H9 (cell line): Measurements from ENCODE around the gene SLC17A5. TPM values are rescaled to one million over a fixed set of nuclear protein-coding genes. Genes with fewer than 3 reads are reported as not detected.

Source experiments
- DNase-seq: peaks from one replicate; pipeline ENCODE4 v3.0.0-alpha.2; 2017
- H2AFZ ChIP-seq: one replicate; pipeline ENCODE4 v1.6.1; 2013; ENCODE audit warnings: mild to moderate bottlenecking, low read length, control low read depth, moderate library complexity
- H2AK5ac ChIP-seq: 2 replicates; pipeline ENCODE4 v1.6.1; 2013; ENCODE audit warnings: low read length, control low read depth, mixed read lengths; ENCODE audit not compliant: insufficient read length
- H2BK120ac ChIP-seq: one replicate; pipeline ENCODE4 v1.6.1; 2013; ENCODE audit warnings: low read depth, mild to moderate bottlenecking, low read length, control low read depth, inconsistent platforms; ENCODE audit not compliant: poor library complexity, severe bottlenecking
- H2BK12ac ChIP-seq: 2 replicates; pipeline ENCODE4 v1.6.1; 2013; ENCODE audit warnings: low read length, control low read depth, mixed read lengths, low read depth; ENCODE audit not compliant: insufficient read length
- H2BK15ac ChIP-seq: 2 replicates; pipeline ENCODE4 v1.6.1; 2013; ENCODE audit warnings: low read depth, low read length, control low read depth
- H2BK20ac ChIP-seq: one replicate; pipeline ENCODE4 v1.6.1; 2013; ENCODE audit warnings: low read depth, mild to moderate bottlenecking, low read length, control low read depth, inconsistent platforms; ENCODE audit not compliant: poor library complexity, severe bottlenecking
- H2BK5ac ChIP-seq: 2 replicates; pipeline ENCODE4 v1.6.1; 2013; ENCODE audit warnings: low read length, control low read depth, mixed read lengths; ENCODE audit not compliant: insufficient read length
- H3K14ac ChIP-seq: 2 replicates; pipeline ENCODE4 v1.6.1; 2013; ENCODE audit warnings: low read length, control low read depth; ENCODE audit not compliant: insufficient read depth
- H3K18ac ChIP-seq: 2 replicates; pipeline ENCODE4 v1.6.1; 2013; ENCODE audit warnings: low read depth, mild to moderate bottlenecking, mixed read lengths, low read length, control low read depth; ENCODE audit not compliant: insufficient read length
- H3K23ac ChIP-seq: 2 replicates; pipeline ENCODE4 v1.6.1; 2013; ENCODE audit warnings: low read length, control low read depth, mixed read lengths, low read depth; ENCODE audit not compliant: insufficient read length
- H3K23me2 ChIP-seq: 2 replicates; pipeline ENCODE4 v1.6.1; 2013; ENCODE audit warnings: low read depth, mild to moderate bottlenecking, mixed read lengths, low read length, control low read depth; ENCODE audit not compliant: insufficient read length, poor library complexity, severe bottlenecking
- H3K27ac ChIP-seq: 2 replicates; pipeline ENCODE4 v1.5.1; 2013; ENCODE audit warnings: low read length, control low read depth, mixed read lengths, low read depth; ENCODE audit not compliant: insufficient read length
- H3K27me3 ChIP-seq: 2 replicates; pipeline ENCODE4 v1.6.1; 2013; ENCODE audit warnings: low read length, control low read depth, inconsistent platforms; ENCODE audit not compliant: insufficient read depth
- H3K4ac ChIP-seq: 2 replicates; pipeline ENCODE4 v1.6.1; 2013; ENCODE audit warnings: low read depth, mild to moderate bottlenecking, control low read depth, inconsistent platforms, low read length, moderate library complexity
- H3K4me1 ChIP-seq: 2 replicates; pipeline ENCODE4 v1.6.1; 2013; ENCODE audit warnings: low read length, control low read depth, inconsistent platforms; ENCODE audit not compliant: insufficient read depth
- H3K4me2 ChIP-seq: 2 replicates; pipeline ENCODE4 v1.6.1; 2013; ENCODE audit warnings: low read length, control low read depth, mixed read lengths; ENCODE audit not compliant: insufficient read length, insufficient read depth
- H3K56ac ChIP-seq: 2 replicates; pipeline ENCODE4 v1.6.1; 2013; ENCODE audit warnings: low read depth, mild to moderate bottlenecking, mixed read lengths, low read length, control low read depth; ENCODE audit not compliant: insufficient read length
- H3K79me1 ChIP-seq: 2 replicates; pipeline ENCODE4 v1.6.1; 2013; ENCODE audit warnings: low read depth, mild to moderate bottlenecking, moderate library complexity, low read length, control low read depth, inconsistent platforms; ENCODE audit not compliant: insufficient read depth, poor library complexity, severe bottlenecking
- H3K79me2 ChIP-seq: 2 replicates; pipeline ENCODE4 v1.6.1; 2013; ENCODE audit warnings: low read length, control low read depth, inconsistent platforms; ENCODE audit not compliant: insufficient read depth
- H3K9ac ChIP-seq: 2 replicates; pipeline ENCODE4 v1.6.1; 2013; ENCODE audit warnings: low read length, control low read depth, mixed read lengths; ENCODE audit not compliant: insufficient read length; ENCODE audit errors: extremely low read depth
- H3K9me3 ChIP-seq: one replicate; pipeline ENCODE4 v1.6.1; 2013; ENCODE audit warnings: low read depth, low read length, inconsistent platforms; ENCODE audit not compliant: control insufficient read depth
- H3T11ph ChIP-seq: one replicate; pipeline ENCODE4 v1.6.1; 2013; ENCODE audit warnings: mild to moderate bottlenecking, low read length, control low read depth, inconsistent platforms
- H4K20me1 ChIP-seq: one replicate; pipeline ENCODE4 v1.6.1; 2013; ENCODE audit not compliant: control insufficient read depth, insufficient read length, insufficient read depth
- H4K5ac ChIP-seq: 2 replicates; pipeline ENCODE4 v1.6.1; 2013; ENCODE audit warnings: low read depth, mild to moderate bottlenecking, mixed read lengths, low read length, control low read depth; ENCODE audit not compliant: insufficient read length
- H4K8ac ChIP-seq: replicated peaks from 2 replicates; pipeline ENCODE4 v1.6.1; 2013; ENCODE audit warnings: low read length, control low read depth, mixed read lengths, low read depth; ENCODE audit not compliant: insufficient read length
- H4K91ac ChIP-seq: 2 replicates; pipeline ENCODE4 v1.6.1; 2013; ENCODE audit warnings: low read depth, mild to moderate bottlenecking, moderate library complexity, mixed read lengths, low read length, control low read depth; ENCODE audit not compliant: insufficient read length
- H3K27ac Mint-ChIP-seq, 3 experiments: 2 replicates in 2 of 3; 3 replicates in 1 of 3; pipeline ENCODE4 v1.8.0; 2020 to 2021; ENCODE audit warnings: mixed read lengths in 3 of 3, mild to moderate bottlenecking in 1 of 3, moderate library complexity in 1 of 3
- H3K27me3 Mint-ChIP-seq: 2 replicates; pipeline ENCODE4 v1.8.0; 2021; ENCODE audit warnings: low read depth, mild to moderate bottlenecking, moderate library complexity, mixed read lengths
- H3K36me3 Mint-ChIP-seq, 3 experiments: 2 replicates in 2 of 3; 3 replicates in 1 of 3; pipeline ENCODE4 v1.8.0; 2020 to 2021; ENCODE audit warnings: low read depth in 3 of 3, mixed read lengths in 3 of 3; ENCODE audit not compliant: insufficient read depth in 1 of 3
- H3K4me1 Mint-ChIP-seq, 2 experiments: 2 replicates each; pipeline ENCODE4 v1.8.0; 2020; ENCODE audit warnings: mixed read lengths in 2 of 2
- H3K4me3 Mint-ChIP-seq, 2 experiments: 2 replicates in 1 of 2; 3 replicates in 1 of 2; pipeline ENCODE4 v1.8.0; 2020 to 2021; ENCODE audit warnings: mild to moderate bottlenecking in 2 of 2, mixed read lengths in 2 of 2, moderate library complexity in 1 of 2
- H3K9me3 Mint-ChIP-seq, 2 experiments: 2 replicates in 1 of 2; 3 replicates in 1 of 2; pipeline ENCODE4 v1.8.0; 2020; ENCODE audit warnings: mild to moderate bottlenecking in 2 of 2, mixed read lengths in 2 of 2, moderate library complexity in 1 of 2
- WGBS: extraction: QIAGEN DNeasy Blood & Tissue Kit; methylation state at CpG from one replicate; pipeline ENCODE4 v1.1.7; 2013; ENCODE audit warnings: missing lambda C conversion rate, low lambda C conversion rate, mixed read lengths; ENCODE audit not compliant: insufficient read length; ENCODE audit errors: extremely low coverage; 5-methylcytosine and 5-hydroxymethylcytosine counted together
- total RNA-seq: library from RNA; stranded (reverse); gene quantifications from 2 replicates; pipeline ENCODE4 v1.2.1, GENCODE V29; 2021
- TF ChIP-seq, protein P1 (sequence below): fragments of 200-600 bp; sonication (generic); conservative IDR thresholded peaks from 3 replicates; pipeline ENCODE4 v1.8.0; 2021; ENCODE audit warnings: antibody characterized with exemption, mild to moderate bottlenecking

Gene SLC17A5
- total RNA-seq, 1 experiment from 2014 or later, result 8.9 TPM

DNA sequence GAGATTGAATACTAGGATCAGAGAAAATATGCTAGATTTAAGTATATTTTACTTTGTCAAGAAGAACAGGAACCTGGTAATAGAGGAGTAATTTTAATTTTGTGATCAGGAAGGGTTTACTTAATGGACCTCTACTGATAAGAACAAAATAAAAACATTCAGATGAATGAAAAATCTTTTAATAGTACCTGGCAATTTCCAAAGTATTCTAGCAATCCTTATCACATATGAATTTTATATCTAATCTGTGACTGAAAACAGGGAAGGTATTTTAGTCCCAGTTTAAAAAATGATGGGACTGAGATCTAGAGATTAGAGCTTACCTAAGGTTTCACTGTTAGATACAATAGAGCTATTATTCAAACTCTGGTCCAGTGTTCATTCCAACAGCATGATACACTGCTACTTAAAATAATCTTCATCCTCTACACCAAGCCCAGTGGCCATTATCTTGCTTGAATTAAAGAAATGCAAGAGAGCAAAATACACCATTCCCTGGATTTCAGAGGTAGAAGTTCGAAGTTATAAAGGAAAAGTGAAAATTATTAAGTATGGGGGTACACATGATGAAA, 13.5 kb downstream of the SLC17A5 start:
- Histone ChIP-seq H3K56ac (no peak overlapping the region), H3K23ac (no peak overlapping the region), H3K4me2 (no peak overlapping the region), H3K9me3 (no peaks in the 10 kb centered on the region), H3K27ac (no peak overlapping the region), H2AK5ac (no peak overlapping the region), H3K79me2 (no peaks in the 10 kb centered on the region), H3K4ac (no peak overlapping the region), H3K9ac (no peak overlapping the region), H4K91ac (no peak overlapping the region), H2BK5ac (no peak overlapping the region), H2BK12ac (no peak overlapping the region), H3K18ac (no peak overlapping the region), H4K5ac (no peak overlapping the region), H2BK15ac (no peak overlapping the region), H3K4me1 (no peaks in the 10 kb centered on the region), H2AFZ (no peak overlapping the region), H2BK120ac (no peak overlapping the region), H4K8ac (no peak overlapping the region), H3K79me1 (no peaks in the 10 kb centered on the region), H4K20me1 (no peaks in the 10 kb centered on the region), H3K23me2 (no peaks in the 10 kb centered on the region), H2BK20ac (no peak overlapping the region), H3K27me3 (no peaks in the 10 kb centered on the region), H3K14ac (no peak overlapping the region), H3T11ph (no peak overlapping the region)
- Mint-ChIP-seq H3K27me3 (no peaks in the 10 kb centered on the region), H3K27ac (no peak overlapping the region), H3K36me3 (peaks cover 2 to 27% (median 14%) of the 10 kb centered on the region in 3 experiments; a peak in 6 of 7 replicates), H3K4me1 (0 out of 4 replicates have a peak, but pooled peaks cover 4 to 5% of the 10 kb centered on the region in 2 experiments), H3K9me3 (no peaks in the 10 kb centered on the region), H3K4me3 (no peak overlapping the region)
- WGBS, result 100% methylated on average over 1 of the region's 1 CpG
- no peak for DNase-seq
- TF ChIP-seq, protein P1, sequence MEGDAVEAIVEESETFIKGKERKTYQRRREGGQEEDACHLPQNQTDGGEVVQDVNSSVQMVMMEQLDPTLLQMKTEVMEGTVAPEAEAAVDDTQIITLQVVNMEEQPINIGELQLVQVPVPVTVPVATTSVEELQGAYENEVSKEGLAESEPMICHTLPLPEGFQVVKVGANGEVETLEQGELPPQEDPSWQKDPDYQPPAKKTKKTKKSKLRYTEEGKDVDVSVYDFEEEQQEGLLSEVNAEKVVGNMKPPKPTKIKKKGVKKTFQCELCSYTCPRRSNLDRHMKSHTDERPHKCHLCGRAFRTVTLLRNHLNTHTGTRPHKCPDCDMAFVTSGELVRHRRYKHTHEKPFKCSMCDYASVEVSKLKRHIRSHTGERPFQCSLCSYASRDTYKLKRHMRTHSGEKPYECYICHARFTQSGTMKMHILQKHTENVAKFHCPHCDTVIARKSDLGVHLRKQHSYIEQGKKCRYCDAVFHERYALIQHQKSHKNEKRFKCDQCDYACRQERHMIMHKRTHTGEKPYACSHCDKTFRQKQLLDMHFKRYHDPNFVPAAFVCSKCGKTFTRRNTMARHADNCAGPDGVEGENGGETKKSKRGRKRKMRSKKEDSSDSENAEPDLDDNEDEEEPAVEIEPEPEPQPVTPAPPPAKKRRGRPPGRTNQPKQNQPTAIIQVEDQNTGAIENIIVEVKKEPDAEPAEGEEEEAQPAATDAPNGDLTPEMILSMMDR, result no peak
